Stimulated activated CD4-positive, alpha-beta T cell treated with anti-CD3 and anti-CD28 coated beads, TNF-alpha, amount 100 ng/mL, for 24 hours (primary cell): ENCODE measurements around the gene ARF5.

ENCODE experiments used
- DNase-seq, 3 experiments: peaks; one replicate each; pipeline ENCODE4 v3.0.0-alpha.2; 2020; ENCODE audit warnings: low read depth in 3 of 3

Gene ARF5

DNA sequence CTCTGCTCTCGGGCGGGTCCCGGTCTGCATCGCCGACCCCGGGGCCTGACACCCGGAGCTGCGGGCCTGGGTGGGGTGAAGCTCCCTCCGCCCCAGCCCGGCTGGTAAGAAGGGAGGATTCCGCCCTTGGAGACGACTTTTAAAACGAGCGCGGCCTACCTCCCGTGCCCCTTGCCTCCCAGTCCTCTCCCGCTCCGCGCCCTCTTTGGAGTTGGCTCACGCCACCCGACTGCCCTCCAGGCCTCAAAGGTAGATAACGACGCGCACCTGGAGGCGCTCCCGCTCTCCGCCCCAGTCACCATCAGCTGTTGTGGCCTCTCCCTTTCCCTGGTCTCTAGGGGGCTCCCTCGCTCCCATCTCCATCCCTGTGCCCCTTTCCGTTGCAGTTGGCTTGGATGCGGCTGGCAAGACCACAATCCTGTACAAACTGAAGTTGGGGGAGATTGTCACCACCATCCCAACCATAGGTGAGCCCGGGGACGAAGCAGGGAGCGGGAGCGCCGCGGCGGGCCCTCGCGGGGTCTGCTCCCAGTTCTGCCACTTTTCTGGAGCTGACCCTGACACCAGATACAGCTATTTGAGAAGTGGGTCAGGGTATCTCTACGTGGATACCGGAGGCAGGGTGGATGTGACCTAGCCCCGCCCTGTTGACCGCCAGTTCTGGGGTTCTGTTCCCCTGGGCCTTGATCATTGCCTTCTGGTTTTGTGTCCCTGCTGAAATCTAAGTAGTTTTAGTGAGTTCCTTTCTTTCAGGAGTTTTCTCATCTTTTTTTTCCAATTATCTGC lies 679 bp downstream of the ARF5 start:
- peak in 1 of 3 experiments; percentile 19 for DNase-seq

DNA sequence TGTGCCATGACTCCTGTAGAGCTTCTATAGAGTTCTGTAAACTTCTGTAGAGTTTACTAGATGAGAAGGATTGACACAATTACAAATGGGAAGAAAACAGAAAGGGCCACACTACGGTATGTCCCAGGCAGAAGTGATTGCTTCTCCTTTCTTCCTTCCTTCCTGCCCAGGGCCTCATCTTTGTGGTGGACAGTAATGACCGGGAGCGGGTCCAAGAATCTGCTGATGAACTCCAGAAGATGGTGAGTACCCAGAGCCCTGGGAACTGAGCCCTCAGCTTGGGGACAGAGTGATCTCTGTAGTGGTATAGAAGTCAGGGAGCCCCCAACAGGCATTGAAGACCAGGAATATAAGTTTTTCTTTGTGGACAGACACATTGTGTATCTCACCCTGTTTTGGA lies 1.7 kb downstream of the ARF5 start:
- no peak for DNase-seq

GRCh38 chr7:127591189-127591588 lies 3.0 kb downstream of the ARF5 start:
- DNase-seq: no peak

DNA sequence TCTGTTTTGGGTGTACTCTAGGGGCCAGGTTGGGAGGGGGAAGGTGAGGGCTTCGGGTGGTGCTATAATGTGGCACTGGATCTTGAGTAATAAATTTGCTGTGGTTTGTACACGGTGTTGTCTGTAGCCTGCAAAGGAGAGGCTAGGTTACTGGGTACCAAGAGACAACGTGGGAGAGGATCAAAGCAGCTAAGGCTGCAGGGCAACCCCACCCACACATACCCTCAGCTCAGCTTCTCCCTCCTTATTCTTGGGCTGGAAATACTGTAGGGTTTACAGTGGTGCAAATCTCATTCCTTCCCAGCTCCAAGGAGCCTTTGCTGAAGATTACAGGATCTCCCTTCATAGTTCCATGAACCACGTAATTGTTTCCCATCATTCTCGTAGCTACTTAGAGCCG lies 3.4 kb downstream of the ARF5 start:
- no peak for DNase-seq

- no peak for DNase-seq
These were observed 4.3 kb downstream of the ARF5 start for GRCh38 chr7:127592550-127592949.

GRCh38 chr7:127594490-127594889 lies 6.3 kb downstream of the ARF5 start:
- no peak for DNase-seq

DNA sequence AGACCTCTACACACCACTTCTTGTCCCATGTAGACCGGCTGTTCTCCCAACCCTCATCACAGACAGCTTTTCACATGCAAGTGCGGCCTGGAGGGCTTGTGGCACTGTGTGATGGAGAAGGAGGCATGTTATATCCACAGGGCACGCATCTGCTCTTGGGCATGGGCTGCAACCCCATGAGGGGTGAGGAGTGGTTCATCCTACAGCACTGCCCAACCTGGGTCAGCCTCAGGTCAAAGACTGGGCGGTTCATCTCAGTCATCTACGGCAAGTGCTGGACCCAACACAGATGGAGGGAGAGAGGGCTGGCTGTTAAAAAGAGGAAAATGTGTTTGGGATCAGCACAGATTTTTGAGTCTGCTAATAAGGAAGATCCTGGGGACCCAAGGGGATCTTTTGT lies 7.5 kb downstream of the ARF5 start:
- DNase-seq: no peak

- no peak for DNase-seq
These were observed 10.1 kb downstream of the ARF5 start for GRCh38 chr7:127598318-127598717.

GRCh38 chr7:127600885-127601284 lies 12.7 kb downstream of the ARF5 start:
- DNase-seq: no peak

- DNase-seq: no peak
These were observed 20.2 kb downstream of the ARF5 start for GRCh38 chr7:127608446-127608845.

DNA sequence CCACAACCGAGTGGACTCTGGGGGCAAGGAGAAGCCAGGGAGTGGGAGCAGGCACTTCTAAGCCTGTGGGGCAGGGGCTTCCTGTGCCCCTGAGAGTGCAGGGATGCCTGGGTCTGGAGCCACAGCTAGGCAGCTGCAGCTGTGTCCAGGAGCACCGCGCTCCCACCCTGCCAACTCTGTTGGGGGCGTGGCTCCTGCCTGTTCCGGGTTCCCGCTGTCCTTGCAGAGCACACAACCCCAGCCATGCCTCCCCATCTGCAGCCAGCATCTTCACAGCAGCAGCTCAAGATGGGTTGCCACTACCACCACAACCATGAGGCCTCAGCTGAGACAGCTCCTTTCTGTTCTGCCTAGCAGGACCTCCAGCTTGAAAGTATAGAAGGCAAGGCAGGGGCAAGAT lies 21.1 kb downstream of the ARF5 start:
- DNase-seq: no peak

DNA sequence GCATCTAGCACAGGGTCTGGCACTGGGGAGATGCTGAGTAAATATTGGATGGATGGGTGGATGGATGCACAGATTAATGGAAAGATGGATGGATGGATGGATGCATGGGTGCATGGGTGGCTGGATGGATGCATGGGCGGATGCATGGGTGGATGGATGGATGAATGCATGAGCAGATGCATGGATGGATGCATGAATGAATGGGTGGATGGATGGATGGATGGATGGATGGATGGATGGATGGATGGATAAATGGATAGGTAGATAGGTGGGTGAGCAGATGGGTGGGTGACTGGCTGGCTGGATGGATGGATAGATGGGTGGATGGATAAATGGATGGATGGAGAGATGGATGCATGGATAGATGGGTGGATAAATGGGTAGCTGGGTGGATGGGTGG lies 24.1 kb downstream of the ARF5 start:
- no peak for DNase-seq

GRCh38 chr7:127616724-127617123 lies 28.5 kb downstream of the ARF5 start:
- DNase-seq: no peak

DNA sequence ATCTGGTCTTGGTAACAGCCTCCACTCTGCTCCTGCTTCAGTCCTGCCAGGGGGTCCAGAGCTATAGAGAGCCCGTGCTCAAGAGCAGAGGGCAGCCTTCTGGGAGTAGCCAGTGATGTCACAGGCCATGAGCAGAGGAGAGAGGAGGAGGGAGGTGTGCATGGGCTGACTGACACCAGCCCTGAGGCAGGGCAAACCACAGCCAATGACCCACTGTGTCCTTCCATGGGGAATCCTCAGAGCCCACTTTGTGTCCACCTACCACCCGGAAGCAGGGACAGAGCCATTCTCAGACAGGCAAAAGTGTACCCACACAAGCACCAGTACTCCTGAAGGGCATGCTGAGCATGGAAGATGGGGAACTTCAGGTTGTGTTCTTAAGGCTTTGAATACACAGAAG lies 29.8 kb downstream of the ARF5 start, which contains the start of gene PAX4:
PAX4 (minus strand) TSS at position 101 of the 400 bp plus-strand sequence. CDS start 2,214 bp downstream, outside the sequence.
- no peak for DNase-seq

DNA sequence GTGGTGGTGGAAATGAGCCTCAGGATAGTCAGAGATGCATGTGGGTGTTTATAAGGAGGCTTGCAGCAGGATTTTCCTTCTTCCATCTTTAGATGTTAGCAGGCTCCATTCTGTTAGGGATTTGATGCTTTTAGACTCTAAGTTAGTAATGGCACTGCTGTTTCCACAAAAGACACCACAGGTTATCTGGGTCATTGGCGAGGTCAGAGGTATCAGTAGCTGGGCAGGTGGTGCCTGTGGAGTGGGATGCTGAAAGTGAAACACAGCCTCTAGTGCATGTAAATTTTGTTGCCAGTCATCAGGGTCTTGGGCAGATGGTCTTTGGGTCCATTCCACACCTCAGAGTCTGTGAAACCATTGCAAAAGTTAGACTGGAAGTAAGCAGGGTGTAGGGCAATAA lies 30.6 kb downstream of the ARF5 start:
- no peak for DNase-seq

DNA sequence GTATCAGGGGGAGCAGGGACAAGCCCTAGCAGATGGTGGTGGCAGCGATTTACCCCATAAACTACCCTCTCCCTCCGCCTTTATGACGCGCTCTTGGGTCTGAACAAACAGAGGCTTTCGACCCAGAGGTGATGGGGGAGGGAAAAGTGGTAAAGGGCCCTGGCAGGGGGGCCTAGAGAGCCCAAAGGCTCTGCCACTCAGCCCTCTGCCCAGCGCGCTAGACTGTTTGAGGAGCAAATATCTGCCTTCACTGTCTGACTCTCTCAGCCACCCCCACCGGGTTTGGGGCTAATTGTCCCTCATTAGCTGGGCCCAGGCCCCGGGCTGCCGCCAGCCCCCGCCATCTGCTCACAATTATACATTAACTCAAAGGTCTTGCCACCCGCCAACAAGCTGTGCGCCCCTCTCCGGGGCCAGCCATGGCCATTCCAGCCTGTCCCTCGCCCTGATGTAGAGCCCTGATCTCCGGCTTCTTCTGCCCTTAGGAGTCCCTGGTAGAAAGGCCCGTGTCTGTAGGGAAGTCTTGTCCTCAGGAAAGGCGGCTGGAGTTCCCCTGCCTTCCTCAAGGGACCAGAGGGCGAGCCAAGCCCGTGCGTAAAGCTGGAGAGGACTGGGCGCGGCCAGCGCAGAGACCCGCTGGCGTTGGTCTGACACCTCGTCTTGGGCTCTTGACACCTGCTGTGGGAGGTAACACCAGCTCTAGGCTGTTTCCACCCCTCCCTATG lies 31.6 kb downstream of the ARF5 start:
- DNase-seq: no peak

GRCh38 chr7:127620406-127621233 lies 32.4 kb downstream of the ARF5 start:
- no peak for DNase-seq

DNA sequence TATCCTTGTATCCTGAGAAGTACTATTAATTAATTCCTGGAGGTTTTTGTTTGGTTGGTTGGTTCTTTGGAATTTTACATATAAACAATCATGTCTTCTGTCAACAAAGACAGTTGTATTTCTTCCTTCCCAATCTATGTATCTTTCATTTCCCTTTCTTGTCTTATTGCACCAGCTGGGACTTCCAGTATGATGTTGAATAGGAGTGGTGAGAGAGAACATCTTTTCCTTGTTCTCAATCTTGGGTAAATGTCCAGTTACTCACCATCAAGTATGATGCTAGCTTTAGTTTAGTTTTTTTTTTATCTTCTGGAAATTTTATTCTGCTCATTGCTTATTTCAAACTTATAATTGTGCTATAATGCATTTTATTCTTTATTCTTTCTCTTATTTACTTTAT lies 37.1 kb downstream of the ARF5 start:
- no peak for DNase-seq

DNA sequence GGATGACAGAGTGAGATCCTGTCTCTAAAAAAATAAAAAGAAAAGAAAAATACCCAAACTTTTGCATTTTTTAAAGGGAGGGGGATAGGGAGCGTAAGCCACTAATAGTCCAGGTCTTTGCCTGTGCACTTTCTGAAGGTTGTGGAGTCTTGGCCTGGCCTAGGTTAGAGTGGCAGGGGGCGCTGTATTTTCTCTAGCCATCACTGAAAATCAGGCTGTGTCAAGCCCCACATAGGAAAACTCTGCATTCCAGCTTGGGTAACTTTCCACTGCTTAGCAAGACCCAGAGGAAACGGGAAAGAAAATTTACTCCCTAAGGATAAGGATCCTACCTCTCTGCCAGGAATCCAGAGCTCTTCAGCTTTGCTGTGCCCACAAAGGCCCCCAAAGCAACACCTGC lies 40.2 kb downstream of the ARF5 start:
- DNase-seq: no peak

GRCh38 chr7:127629268-127629854 lies 41.1 kb downstream of the ARF5 start:
- peak in 1 of 3 experiments; percentile 31 for DNase-seq

DNA sequence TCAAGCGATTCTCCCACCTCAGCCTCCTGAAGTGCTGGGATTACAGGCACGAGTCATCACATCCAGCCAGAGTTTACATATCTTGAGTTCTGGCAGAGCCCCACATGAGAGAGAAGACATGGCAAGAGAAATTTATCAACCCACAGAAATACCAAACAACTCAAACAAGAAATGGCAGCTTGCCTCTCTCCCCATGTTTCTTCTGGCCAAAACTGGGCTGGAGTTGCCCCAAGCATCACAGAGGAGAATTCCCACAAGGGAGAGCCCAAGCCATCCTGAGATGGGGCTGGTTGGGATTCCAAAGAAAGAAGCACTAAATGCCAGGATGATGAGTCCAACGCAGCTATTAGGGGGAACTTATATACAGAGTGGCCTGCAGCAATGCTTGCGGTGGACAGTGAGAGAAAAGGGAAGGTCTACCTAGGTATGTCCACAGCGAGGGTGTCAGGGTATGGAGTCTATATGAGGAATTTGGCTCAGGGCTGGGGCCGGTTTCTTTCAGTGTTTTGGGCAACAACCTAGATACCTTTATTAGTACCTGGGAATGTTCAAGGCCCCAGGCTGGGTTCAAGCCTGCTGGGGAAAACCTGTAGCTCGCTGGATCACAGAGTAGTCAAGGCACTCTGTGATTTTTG lies 44.2 kb downstream of the ARF5 start:
- no peak for DNase-seq
